ENCODE results near the gene MDM2. TPM values are rescaled to one million over a fixed set of nuclear protein-coding genes. Genes with fewer than 3 reads are reported as not detected.

The MDM2 gene
- total RNA-seq, 1 donor from 2014 or later = 37.6 TPM

GRCh38 chr12:68865399-68866164, 57.6 kb downstream of the MDM2 start:
- no peak for ATAC-seq
- no peak for DNase-seq
- intact Hi-C loops (cut with micrococcal nuclease) = no loop called here

- intact Hi-C loops (cut with micrococcal nuclease) = no loop called here
- DNase-seq = no peak
- no peak for ATAC-seq
These were observed 59.0 kb downstream of the MDM2 start for GRCh38 chr12:68866950-68867349.

- DNase-seq (no peak), ATAC-seq (no peak)
- intact Hi-C loops (cut with micrococcal nuclease) = no loop called here
These were observed 59.6 kb downstream of the MDM2 start for GRCh38 chr12:68867606-68868005.

- DNase-seq = no peak
These were observed 60.2 kb downstream of the MDM2 start for GRCh38 chr12:68868043-68868790.

GRCh38 chr12:68870011-68870410, 62.0 kb downstream of the MDM2 start:
- ATAC-seq (no peak), DNase-seq (no peak)
- intact Hi-C loops (cut with micrococcal nuclease) = no loop called here

More at GRCh38 chr12:68868043-68868790, 60.2 kb downstream of the MDM2 start:
- intact Hi-C loops (cut with micrococcal nuclease) = no loop called here
- no peak for ATAC-seq

GRCh38 chr12:68870443-68870842, 62.5 kb downstream of the MDM2 start:
- intact Hi-C loops (cut with micrococcal nuclease) = no loop called here
- ATAC-seq = no peak

GRCh38 chr12:68871396-68871795, 63.4 kb downstream of the MDM2 start:
- intact Hi-C loops (cut with micrococcal nuclease) = no loop called here
- no peak for ATAC-seq

More at GRCh38 chr12:68870443-68870842, 62.5 kb downstream of the MDM2 start:
- DNase-seq = no peak

GRCh38 chr12:68871921-68872320, 63.9 kb downstream of the MDM2 start:
- DNase-seq (no peak), ATAC-seq (no peak)
- intact Hi-C loops (cut with micrococcal nuclease) = no loop called here

More at GRCh38 chr12:68871396-68871795, 63.4 kb downstream of the MDM2 start:
- DNase-seq = no peak

GRCh38 chr12:68873316-68873715, 65.3 kb downstream of the MDM2 start:
- intact Hi-C loops (cut with micrococcal nuclease) = no loop called here
- no peak for ATAC-seq
- no peak for DNase-seq

- no peak for DNase-seq
- ATAC-seq = no peak
- intact Hi-C loops (cut with micrococcal nuclease) = no loop called here
These were observed 68.5 kb downstream of the MDM2 start for GRCh38 chr12:68876461-68876860.

GRCh38 chr12:68877583-68877982, 69.6 kb downstream of the MDM2 start:
- intact Hi-C loops (cut with micrococcal nuclease) = no loop called here
- no peak for ATAC-seq
- DNase-seq = no peak

- intact Hi-C loops (cut with micrococcal nuclease) = no loop called here
- ATAC-seq = no peak
These were observed 70.3 kb downstream of the MDM2 start for GRCh38 chr12:68878283-68878682.

GRCh38 chr12:68878846-68879245, 70.9 kb downstream of the MDM2 start:
- intact Hi-C loops (cut with micrococcal nuclease) = no loop called here
- no peak for ATAC-seq
- no peak for DNase-seq

More at GRCh38 chr12:68878283-68878682, 70.3 kb downstream of the MDM2 start:
- DNase-seq = no peak

- ATAC-seq (no peak), DNase-seq (no peak)
- intact Hi-C loops (cut with micrococcal nuclease) = no loop called here
These were observed 72.8 kb downstream of the MDM2 start for GRCh38 chr12:68880660-68881325.

- intact Hi-C loops (cut with micrococcal nuclease) = no loop called here
- ATAC-seq = no peak
These were observed 74.4 kb downstream of the MDM2 start for GRCh38 chr12:68882251-68882964.

GRCh38 chr12:68883151-68883550, 75.2 kb downstream of the MDM2 start:
- no peak for DNase-seq
- ATAC-seq = no peak
- intact Hi-C loops (cut with micrococcal nuclease) = no loop called here

More at GRCh38 chr12:68882251-68882964, 74.4 kb downstream of the MDM2 start:
- no peak for DNase-seq

GRCh38 chr12:68884251-68884650, 76.3 kb downstream of the MDM2 start:
- ATAC-seq = no peak
- intact Hi-C loops (cut with micrococcal nuclease) = no loop called here
- DNase-seq = no peak

- no peak for DNase-seq
- intact Hi-C loops (cut with micrococcal nuclease) = no loop called here
- no peak for ATAC-seq
These were observed 77.4 kb downstream of the MDM2 start for GRCh38 chr12:68885381-68885780.

All from left ventricle myocardium superior (tissue), 1 donor.